ENCODE measurements around the gene COG4. TPM values are rescaled to one million over a fixed set of nuclear protein-coding genes. Genes with fewer than 3 reads are reported as not detected.

The COG4 gene
- total and polyA plus RNA-seq, 7 donors = 29.1 to 80.3 (median 53.0) TPM

DNA sequence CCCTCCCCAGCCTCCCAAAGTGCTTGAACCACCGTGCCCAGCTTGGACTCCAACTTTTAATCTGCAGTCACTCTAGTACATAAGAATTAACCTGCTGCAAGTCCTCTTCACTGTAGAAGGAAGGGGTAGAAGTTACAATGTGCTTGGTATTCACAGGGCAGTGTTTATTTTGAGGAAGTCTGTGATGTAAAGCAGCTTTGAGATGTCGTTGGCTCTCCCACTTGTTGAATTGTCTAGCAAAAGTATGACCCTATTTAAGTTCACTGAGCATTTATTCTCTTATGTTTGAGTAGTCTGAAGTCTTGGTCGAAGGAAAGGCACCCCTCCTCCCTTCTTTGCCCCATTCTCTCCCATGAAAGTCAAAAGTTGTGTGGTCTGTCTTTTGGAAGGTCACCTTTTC lies 28.4 kb upstream of the COG4 start:
- TF ChIP-seq, protein P1, sequence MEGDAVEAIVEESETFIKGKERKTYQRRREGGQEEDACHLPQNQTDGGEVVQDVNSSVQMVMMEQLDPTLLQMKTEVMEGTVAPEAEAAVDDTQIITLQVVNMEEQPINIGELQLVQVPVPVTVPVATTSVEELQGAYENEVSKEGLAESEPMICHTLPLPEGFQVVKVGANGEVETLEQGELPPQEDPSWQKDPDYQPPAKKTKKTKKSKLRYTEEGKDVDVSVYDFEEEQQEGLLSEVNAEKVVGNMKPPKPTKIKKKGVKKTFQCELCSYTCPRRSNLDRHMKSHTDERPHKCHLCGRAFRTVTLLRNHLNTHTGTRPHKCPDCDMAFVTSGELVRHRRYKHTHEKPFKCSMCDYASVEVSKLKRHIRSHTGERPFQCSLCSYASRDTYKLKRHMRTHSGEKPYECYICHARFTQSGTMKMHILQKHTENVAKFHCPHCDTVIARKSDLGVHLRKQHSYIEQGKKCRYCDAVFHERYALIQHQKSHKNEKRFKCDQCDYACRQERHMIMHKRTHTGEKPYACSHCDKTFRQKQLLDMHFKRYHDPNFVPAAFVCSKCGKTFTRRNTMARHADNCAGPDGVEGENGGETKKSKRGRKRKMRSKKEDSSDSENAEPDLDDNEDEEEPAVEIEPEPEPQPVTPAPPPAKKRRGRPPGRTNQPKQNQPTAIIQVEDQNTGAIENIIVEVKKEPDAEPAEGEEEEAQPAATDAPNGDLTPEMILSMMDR (IDR thresholded peaks at IDR 0.05) = no peak
- Histone ChIP-seq H3K36me3 (ENCODE audit: insufficient read depth in 1 of 2, low read depth in 1 of 2) (peaks cover 43 to 100% of the 10 kb centered on the region in 2 donors), H3K4me1 (no peaks in the 10 kb centered on the region), H3K9me3 (no peaks in the 10 kb centered on the region), H3K27me3 (ENCODE audit: insufficient read depth in 3 of 3, low read length in 2 of 3) (no peaks in the 10 kb centered on the region), H3K27ac (no peak overlapping the region), H3K4me3 (no peak overlapping the region)
- intact Hi-C loops (cut with DNase I) = loop anchor here in 1 of 2 donors (10.0 kb wide), 1 partner anchor 197 kb away; no protein-coding TSS in a partner anchor
- ATAC-seq = no peak
- DNase-seq = no peak
- 85 to 92% (median 86%) methylated on average over 3 of the region's 3 CpGs for WGBS, 3 donors

DNA sequence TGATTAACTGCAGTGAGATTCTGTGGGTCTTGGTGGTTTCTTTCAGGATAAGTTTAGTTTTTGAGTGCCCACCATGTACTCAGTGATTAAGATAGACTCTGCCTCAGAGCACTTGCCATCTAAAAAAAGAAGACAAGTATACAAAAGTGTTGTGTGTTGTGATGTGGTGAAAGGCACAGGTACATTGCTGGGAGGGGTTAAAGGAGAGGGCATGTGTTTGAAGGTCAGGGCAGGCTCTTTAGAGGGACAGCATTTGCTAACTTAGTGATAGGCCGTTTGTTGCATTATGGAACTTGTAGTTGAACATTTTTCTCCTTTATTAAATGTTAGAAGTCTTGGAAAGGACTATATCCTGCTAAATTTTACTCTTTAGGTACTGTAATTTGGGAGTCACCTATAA lies 26.7 kb upstream of the COG4 start:
- Histone ChIP-seq H3K36me3 (ENCODE audit: insufficient read depth in 1 of 2, low read depth in 1 of 2) (peaks cover 32 to 100% of the 10 kb centered on the region in 2 donors), H3K27me3 (ENCODE audit: insufficient read depth in 3 of 3, low read length in 2 of 3) (no peaks in the 10 kb centered on the region), H3K9me3 (no peaks in the 10 kb centered on the region), H3K4me1 (no peaks in the 10 kb centered on the region), H3K4me3 (no peak overlapping the region), H3K27ac (no peak overlapping the region)
- DNase-seq (no peak), ATAC-seq (peak in 1 of 4 donors; percentile 33)
- 0 to 68% (median 0%) methylated on average over 1 of the region's 1 CpG for WGBS, 3 donors
- intact Hi-C loops (cut with DNase I) = loop anchor here in 1 of 2 donors (10.0 kb wide), 1 partner anchor 195 kb away; no protein-coding TSS in a partner anchor
- TF ChIP-seq, protein P1 (IDR thresholded peaks at IDR 0.05) = no peak

DNA sequence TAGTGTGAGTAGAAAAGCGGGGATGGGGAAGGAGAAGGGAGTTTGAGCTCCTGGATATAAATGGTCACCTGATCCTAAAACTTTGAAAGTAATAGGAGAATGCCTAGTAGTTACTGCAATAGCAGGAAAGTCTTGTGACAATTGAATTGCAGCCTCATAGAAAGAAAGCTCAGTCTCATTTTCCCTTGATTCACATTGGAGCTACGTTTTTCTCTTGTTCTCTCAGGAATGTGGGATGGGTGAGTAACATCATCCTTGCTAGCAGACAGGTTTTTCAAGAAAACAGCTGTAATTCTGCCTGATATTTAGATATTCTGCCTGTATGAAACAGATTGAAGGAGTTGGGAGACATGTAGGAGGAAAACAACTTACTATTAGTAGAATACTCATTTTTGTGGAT lies 25.6 kb upstream of the COG4 start:
- TF ChIP-seq, protein P1 (IDR thresholded peaks at IDR 0.05) = no peak
- Histone ChIP-seq H3K27me3 (ENCODE audit: insufficient read depth in 3 of 3, low read length in 2 of 3) (no peaks in the 10 kb centered on the region), H3K36me3 (ENCODE audit: insufficient read depth in 1 of 2, low read depth in 1 of 2) (peaks cover 25 to 100% of the 10 kb centered on the region in 2 donors), H3K4me3 (no peak overlapping the region), H3K4me1 (no peaks in the 10 kb centered on the region), H3K27ac (no peak overlapping the region), H3K9me3 (no peaks in the 10 kb centered on the region)
- intact Hi-C loops (cut with DNase I) = no loop called here
- DNase-seq = no peak
- WGBS, 3 donors = 72 to 80% (median 76%) methylated on average over 2 of the region's 2 CpGs
- no peak for ATAC-seq

DNA sequence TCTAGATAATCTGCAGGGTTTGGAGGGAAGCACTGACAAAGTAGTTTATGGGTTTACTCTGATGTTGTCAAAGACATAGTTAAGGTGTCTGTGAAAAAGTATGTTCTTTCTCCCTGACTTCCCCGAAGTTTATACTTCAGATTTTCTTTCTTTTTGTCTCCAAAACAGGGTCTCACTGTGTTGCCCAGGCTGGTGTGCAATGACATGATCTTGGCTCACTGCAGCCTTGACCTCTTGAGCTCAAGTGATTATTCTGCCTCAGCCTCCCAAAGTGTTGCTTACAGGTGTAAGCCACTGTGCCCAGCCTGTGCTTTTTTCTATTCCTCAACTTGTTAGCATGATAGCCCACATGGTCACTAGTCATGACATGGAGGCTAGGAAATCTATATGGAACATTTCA lies 21.2 kb upstream of the COG4 start:
- no peaks in the 10 kb centered on the region for H3K9me3 ChIP-seq
- no peak for ATAC-seq
- no peaks in the 10 kb centered on the region for H3K4me1 ChIP-seq
- H3K36me3 ChIP-seq (ENCODE audit: insufficient read depth in 1 of 2, low read depth in 1 of 2) = peaks cover 12 to 100% of the 10 kb centered on the region in 2 donors
- TF ChIP-seq, protein P1 (IDR thresholded peaks at IDR 0.05) = no peak
- H3K4me3 ChIP-seq = no peak overlapping the region
- 67 to 74% (median 73%) methylated on average over 1 of the region's 1 CpG for WGBS, 3 donors
- H3K27me3 ChIP-seq (ENCODE audit: insufficient read depth in 3 of 3, low read length in 2 of 3) = no peaks in the 10 kb centered on the region
- H3K27ac ChIP-seq = no peak overlapping the region
- no peak for DNase-seq
- intact Hi-C loops (cut with DNase I) = no loop called here

DNA sequence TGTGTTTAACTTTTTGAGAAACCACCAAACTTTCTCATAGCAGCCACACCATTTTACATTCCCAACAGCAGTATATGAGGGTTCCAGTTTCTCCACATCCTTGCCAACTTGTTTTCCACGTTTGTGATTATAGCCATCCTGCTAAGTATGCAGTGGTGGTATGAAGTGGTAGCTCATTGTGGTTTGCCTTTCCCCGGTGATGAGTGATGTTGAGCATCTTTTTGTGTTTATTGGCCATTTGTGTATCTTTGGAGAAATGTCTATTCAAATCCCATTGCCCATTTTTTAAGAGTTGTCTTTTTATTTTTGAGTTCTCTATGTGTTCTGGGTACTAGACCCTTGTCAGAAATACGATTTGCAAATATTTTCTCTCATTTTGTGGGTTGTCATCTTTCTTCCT lies 17.6 kb upstream of the COG4 start:
- ATAC-seq (no peak), DNase-seq (no peak)
- Histone ChIP-seq H3K36me3 (ENCODE audit: insufficient read depth in 1 of 2, low read depth in 1 of 2) (peaks cover 8 to 100% of the 10 kb centered on the region in 2 donors), H3K9me3 (no peaks in the 10 kb centered on the region), H3K4me3 (no peak overlapping the region), H3K27ac (no peak overlapping the region), H3K27me3 (ENCODE audit: insufficient read depth in 3 of 3, low read length in 2 of 3) (no peaks in the 10 kb centered on the region), H3K4me1 (no peaks in the 10 kb centered on the region)
- WGBS, 3 donors = 42 to 55% (median 48%) methylated on average over 3 of the region's 3 CpGs
- TF ChIP-seq, protein P1 (IDR thresholded peaks at IDR 0.05) = no peak
- intact Hi-C loops (cut with DNase I) = no loop called here

All from psoas muscle (tissue), 8 donors.